OCI-LY7 (cell line): Measurements from ENCODE around the gene FAM118B.

ENCODE experiments used
- CTCF ChIP-seq: fragments of 200-600 bp; sonication (generic); conservative IDR thresholded peaks from 2 replicates; pipeline ENCODE4 v1.5.1; 2014; ENCODE audit warnings: mild to moderate bottlenecking, antibody characterized with exemption, low read length, moderate library complexity, mixed read lengths
- EZH2phosphoT487 ChIP-seq: fragments of 200-600 bp; sonication (generic); IDR thresholded peaks from 2 replicates; pipeline ENCODE4 v1.6.1; 2018; ENCODE audit warnings: low read depth, borderline replicate concordance, mild to moderate bottlenecking, mixed run types, antibody characterized with exemption, low read length, moderate library complexity, mixed read lengths

- no peak for TF ChIP-seq CTCF
- no peak for TF ChIP-seq EZH2phosphoT487
Measured at GRCh38 chr11:126193038-126193478, 18.5 kb upstream of the FAM118B start.
